Activated naive CD8-positive, alpha-beta T cell treated with anti-CD3 and anti-CD28 coated beads, Interleukin-2, amount 50 U/mL, for 16 hours (primary cell): ENCODE data around the gene NUP210.
"Not testable (repeated sequence)": the region's sequence is repeated elsewhere in the genome, so short reads cannot be mapped to it uniquely, and the experiment has no call there.

Source experiments
- DNase-seq: peaks from one replicate; pipeline ENCODE4 v3.0.0-alpha.2; 2020; ENCODE audit warnings: low read depth, low spot score

Gene NUP210

DNA sequence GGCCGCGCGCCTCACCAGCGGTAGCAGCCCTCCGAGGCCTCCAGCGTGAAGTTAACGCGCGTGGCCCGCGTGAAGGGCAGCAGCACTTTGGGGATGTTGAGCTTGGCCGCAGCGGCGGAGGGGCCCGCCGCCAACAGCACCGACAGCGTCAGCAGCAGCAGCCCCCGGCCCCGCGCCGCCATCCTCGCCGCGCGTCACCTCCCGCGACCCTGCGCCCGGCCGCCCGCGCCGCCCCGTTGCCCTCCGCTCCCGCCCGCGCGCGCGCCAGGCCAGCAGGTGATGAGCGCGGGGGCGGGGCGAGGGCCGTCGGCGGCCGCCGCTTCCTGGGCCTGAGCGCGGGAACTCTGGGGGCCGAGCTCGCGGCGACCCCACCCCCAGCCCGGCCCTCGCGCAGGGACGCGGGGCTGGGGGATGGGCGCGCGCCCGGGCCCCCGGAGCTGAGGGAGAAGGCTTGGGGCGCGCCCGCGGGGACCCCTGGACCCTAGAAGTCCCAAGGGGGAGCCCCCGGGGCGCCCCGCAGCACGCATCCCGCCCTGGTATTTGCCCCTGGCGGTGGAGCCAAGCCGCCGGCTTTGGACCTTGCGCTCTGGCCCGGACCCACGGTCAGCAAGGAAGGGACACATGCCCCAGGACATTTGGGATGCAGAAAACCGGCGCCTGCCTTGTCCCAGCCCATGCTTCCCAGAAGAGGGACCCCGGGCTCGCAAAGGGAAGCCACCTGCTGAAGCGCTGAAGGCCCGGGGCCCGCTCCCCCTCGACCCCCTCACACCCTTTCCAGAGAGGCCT is at the start of gene NUP210:
NUP210 (minus strand) TSS at position 278 of the 786 bp plus-strand sequence; CDS start at position 182, 96 bp downstream.
- DNase-seq: peak; percentile 8

DNA sequence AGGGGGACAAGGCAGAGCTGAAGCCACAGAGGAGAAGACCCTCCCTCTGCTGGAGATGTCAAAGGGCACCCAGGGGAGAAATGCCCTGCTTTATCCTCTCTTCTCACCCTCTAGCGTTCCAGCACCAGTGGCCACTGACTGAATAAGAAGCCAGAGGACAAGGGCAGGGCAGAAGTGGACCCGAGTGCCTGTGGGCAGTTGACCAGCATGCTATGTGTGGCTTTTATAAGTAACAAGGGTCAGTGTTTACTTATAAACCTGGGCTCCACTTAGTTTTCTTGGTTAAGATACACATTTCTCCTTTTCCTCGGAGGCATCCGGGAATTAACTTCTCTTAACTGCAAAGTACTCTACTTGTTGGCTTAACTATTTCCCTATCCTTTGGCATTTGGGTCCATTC is 46.7 kb upstream of the NUP210 start:
- DNase-seq: no peak

DNA sequence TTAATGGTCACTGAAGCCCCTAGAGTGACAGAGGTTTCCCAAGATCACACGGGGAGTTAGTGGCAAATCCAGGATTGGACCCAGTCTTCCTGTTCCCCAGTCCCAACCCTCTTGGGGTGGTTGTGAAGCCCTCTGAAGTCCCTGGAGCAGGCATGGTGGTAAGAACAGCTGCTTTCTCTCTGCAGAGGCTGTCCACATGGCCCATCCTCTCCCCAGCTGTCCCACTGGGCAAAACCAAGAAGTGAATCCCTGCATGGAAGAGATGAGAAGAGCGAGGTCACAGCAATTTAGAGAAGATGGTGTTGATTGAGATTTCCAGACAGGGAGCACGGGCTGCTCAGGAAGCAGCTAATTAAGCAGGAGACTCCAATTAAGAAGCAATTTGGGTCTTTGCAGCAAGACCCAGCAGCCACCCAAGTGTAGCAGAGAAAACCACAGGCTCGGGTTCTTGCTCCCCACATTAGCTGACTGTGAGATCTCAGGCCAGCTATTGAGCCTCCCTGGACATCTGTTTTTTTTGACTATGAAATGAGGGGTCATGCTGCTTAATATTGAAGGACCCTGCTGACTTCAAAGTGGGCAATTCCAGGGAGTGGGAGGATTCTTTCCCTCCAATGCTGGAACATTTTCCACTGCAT is 45.2 kb upstream of the NUP210 start:
- DNase-seq: no peak

DNA sequence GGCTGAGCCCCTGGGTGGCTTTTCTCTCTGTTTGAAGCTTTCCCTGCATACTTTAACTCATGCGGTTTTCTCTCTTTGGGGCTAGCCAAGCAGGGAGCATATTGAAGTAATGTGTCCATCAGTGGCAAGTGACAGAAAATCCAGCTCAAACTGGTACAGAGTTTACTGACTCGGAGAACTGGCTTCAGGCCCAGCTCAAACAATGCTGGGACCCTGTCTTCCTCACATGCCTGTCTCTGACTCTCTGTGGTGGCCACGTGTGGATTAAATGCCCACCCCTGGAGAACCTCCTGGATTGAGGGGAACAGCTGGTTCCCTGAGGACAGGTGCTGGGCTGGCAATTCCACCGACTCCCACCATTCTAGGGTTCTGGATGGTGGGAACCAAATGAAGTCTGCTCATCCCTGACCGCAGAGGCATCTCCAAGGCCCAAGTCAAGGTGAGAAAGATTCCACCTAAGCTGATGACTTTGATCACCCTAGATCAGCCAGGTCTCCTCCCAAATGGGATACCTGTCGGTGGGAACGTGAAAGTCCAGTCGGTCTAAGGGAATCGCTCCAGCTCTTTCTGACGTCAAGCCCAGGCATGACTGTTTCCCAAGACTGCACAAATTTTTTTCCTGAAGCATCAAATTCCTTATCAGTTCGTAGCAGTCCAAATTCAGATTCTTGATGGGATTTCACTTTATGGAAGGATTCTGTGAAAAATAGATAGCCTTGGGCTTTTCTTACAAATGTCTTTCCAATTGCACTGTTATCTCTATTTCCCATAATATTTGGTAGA is 43.7 kb upstream of the NUP210 start:
- no peak for DNase-seq

DNA sequence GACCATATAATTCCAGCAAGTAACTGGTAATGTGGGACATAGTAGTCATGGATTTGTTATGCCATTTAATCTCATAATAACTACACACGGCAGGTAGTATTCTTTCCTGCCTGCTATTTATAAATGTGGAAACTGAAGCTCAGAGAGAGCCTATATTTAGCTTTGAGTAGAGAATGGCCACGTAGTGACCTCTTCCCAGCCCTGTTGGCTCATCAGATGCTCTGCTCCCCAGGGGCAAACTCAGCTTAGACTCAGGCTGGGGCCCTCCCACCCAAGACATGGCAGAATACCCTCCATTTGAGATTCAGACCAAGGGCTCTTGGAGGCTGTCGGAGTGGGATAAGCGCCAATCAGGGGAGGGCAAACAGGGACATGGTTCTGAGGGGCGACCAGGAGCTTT is 42.7 kb upstream of the NUP210 start:
- DNase-seq: no peak

DNA sequence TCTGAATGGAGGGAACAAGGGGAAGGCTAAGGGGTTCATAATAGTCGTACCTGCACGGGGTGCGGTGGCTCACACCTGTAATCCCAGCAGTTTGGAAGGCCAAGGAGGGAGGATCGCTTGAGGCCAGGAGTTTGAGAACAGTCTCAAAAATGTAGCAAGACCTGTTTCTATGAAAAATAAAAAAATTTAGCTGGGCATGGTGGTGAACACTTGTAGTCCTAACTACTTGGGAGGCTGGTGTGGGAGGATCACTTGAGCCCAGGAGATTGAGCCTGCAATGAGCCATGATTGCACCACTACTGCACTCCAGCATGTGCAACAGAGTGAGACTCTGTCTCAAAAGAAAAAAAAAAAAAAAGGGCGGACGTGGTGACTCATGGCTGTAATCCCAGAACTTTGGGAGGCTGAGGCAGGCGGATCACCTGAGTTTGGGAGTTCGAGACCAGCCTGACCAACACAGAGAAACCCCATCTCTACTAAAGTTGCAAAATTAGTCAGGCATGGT is 42.1 kb upstream of the NUP210 start:
- DNase-seq: no peak

DNA sequence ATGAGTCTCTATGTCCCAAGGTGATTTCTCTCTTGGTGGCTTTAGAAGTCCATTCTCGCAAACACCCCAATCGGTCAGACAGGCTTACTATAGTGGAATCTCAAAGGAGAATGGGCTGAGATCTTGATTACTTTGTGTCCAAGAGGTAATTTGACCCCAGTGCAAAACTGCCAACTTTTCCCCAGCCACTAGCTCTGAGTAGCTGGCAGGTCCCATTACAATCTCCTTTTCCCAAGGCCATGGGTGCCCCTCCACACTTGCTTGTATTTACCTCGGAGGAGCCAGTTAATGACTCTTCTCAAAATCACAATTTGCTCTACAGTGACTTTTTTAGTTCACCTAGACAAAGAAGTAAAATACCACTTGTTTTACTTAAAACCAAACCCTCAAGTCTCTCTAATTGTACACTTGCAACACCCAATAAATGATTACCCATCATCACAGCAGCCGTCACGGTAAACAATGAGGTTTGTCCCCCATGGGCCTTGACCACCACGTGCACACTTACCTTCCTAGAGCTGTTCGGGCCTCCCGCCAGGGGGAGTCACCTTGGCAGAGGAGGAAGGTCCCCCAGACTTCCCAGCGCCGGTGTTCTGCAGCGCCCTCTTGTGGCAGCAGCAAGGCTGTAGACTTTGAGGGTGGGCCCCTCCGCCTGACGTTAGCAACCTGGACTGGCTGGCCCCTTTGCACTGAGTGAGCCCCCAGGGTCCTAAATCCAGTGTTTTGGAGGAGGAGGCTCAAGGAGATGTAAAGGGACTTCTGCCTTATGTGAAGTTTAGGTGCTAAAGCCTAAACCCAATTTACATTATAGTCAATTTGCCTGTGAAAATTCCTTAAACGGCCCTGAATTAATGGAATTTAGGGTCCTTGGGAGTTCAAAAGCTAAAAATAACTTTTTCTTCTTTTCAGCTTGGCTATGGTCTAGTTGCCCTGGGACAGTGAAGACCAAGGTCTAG is 41.3 kb upstream of the NUP210 start:
- DNase-seq: peak; percentile 47

DNA sequence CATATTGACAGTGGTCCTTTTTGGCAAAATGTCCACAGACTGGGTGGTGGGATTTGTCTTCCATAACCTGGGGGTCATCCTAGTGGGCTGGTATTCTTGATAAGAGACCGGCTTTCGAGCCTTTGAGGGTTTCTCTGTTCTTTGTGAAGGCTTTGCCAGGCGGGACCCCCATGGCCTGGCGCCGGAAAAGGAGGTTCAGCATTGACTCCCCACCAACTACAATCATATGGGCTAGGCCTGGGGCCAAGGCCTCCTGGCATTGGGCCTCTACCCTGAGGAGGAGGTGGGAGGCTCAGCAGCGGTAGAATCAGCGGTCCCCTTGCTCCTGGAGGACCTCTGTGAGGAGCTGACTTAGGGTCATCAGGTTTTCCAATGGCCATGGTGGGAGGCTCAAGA is 40.2 kb upstream of the NUP210 start:
- no peak for DNase-seq

DNA sequence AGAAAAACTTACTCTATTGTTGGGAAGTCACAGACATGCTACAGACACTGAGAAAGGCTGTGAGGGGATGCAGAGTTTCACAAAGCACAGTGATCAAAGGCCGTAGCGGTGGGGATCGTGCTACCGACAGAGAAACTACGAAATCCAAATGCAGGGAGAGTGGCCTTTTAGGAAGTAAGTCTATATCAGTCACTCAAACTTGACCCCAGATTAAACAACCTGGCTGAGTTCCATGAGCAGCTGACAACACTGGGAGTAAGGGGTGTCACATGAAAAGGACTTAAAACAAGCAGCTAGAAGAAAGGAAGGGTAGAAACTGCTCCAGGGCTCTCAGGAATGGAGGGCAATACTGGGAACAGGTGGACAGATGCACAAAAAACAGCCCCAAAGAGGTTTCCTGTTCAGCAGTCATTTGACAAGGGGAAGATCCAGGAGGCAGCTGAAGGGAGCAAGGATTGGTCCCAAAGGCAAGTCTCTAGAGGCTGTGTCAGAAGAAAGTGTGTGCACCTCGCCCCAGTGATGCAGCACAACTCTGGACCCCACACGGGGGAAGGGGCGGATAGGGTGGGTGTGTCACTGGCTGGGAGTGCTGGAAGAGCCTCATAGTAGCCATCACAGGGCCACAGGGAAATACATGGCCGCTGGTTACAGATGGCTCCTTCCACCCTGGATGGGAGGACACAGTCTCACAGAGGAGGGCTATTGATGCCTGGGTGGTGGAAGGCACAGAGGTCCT is 39.7 kb upstream of the NUP210 start:
- DNase-seq: no peak

DNA sequence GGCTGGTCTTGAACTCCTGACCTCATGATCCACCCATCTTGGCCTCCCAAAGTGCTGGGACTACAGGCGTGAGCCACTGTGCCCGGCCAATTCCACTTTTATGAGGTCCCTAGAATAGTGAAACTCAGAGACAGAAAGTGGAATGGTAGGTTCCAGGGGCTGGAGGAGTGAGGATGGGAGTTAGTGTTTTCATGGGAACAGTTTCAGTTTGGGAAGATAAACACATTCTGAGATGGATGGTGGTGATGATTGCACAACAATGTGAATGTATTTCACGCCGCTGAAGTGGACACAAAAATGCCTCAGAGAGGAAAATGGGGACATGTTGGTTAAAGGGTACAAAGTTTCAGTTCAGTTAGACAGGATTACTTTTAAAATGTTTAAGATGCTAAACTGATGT is 37.5 kb upstream of the NUP210 start:
- DNase-seq: no peak

DNA sequence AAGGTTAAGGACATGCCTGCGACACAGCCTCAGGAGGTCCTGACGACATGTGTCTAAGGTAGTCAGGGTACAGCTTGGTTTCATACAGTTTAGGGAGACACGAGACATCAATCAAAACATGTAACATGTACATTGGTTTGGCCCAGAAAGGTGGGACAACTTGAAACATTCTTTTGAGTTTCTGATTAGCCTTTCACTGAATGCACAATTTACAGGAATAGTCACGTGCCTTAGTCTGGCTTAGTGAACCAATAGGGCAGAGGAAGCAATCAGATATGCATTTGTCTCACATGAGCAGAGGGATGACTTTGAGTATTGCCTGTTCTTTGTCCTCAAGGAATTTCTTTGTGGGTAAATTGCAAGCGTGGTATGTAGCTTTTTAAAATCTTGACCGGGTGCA is 35.5 kb upstream of the NUP210 start:
- DNase-seq: no peak

DNA sequence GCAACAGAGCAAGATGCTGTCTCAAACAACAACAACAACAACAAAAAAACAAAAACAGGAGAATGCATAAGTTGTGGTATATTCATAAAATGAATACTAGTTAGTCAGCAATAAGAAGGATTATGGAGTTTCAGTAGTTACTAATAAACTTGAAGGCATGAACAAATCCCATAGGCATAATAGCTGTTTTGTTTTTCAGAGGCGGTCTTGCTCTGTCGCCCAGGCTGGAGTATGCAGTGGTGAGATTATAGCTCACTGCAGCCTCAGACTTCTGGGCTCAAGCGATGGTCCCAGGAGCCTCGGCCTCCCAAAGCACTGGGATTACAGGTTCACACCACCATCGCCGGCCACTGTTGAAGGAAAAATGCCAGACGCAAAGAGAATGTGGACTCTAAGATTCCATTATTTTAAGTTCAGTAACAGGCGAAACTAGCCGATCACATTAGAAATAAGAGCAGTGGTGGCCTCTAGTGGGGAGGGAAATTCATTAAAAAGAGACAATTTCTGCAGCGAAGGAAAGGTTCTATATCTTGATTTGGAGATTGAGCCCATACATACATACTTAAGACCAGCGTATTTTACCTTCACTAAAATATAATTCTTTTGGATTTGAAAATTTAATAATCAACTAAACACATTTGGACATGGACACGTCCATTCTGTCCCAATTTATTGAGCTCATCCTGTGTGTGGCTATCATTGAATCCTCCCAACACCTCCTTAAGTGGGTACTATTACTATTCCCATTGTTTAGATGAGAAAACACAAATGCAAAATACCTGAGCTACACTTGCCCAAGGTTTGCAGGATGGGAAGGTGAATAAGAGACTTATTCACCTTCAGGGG is 32.6 kb upstream of the NUP210 start:
- DNase-seq: peak; percentile 11

DNA sequence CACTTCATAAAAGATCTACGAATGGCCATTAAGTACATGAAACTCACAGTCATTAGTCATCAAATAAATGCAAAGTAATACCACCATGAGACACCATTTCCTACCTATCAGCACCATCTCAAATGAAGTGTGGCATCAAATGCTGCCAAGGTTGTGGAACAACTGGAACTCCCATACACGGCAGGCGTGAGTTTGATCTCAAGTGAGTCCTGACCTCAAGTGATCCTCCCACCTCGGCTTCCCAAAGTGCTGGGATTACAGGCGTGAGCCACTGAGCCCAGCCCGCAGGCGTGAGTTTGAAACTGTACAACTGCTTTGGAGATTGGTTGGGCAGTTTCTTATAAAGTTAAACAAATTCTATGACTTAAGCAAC is 31.2 kb upstream of the NUP210 start:
- DNase-seq: no peak

DNA sequence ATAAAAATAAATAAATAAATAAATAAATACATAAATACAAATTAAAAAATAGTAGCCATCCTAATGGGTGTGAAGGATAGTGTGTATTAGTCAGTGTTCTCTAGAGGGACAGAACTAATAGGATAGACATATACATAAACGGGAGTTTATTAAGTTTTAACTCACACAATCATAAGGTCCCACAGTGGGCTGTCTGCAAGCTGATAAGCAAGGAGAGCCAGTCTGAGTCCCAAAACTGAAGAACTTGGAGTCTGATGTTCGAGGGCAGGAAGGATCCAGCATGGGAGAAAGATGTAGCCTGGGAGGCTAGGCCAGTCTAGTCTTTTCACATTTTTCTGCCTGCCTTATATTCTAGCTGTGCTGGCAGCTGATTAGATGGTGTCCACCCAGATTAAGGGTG is 22.8 kb upstream of the NUP210 start:
- DNase-seq: not testable (repeated sequence)

DNA sequence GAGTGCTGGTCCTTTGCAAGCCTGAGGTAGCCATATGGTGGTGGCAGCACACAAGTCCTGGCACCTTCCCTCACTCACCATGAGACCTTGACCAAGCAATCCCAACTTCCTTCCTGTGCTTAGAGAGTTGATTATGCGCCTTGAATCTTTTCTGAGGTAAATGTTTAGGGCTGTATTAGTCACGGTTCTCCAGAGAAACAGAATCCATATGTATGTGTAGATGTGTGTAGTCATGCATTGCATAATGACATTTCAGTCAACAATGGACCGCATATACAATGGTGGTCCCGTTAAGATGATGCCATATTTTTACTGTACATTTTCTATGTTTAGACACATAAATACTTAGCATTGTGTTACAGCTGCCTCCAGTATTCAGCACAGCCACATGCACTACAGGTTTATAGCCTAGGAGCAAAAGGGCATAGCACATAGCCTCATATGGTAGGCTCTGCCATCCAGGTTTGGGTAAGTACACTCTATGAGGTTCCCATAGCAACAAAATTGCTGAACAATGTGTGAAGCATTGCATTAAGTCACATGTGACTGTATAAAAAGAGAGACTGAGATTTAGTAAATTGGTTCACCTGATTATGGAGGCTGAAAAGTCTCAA is 20.2 kb upstream of the NUP210 start:
- DNase-seq: no peak

DNA sequence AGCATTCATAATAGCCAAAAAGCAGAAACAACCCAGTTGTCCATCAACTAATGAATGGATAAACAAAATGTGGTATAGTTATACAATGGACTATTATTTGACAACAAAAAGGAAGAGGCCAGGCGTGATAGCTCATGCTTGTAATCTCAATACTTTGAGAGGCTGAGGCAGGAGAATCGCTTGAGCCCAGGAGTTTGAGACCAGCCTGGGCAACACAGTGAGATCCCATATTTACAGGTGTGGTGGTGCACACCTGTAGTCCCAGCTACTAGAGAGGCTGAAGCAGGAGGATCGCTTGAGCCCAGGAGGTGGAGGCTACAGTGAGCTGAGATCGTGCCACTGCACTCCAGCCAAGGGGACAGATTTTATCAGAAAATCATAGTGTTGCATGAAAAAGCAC is 16.1 kb upstream of the NUP210 start:
- not testable (repeated sequence) for DNase-seq

DNA sequence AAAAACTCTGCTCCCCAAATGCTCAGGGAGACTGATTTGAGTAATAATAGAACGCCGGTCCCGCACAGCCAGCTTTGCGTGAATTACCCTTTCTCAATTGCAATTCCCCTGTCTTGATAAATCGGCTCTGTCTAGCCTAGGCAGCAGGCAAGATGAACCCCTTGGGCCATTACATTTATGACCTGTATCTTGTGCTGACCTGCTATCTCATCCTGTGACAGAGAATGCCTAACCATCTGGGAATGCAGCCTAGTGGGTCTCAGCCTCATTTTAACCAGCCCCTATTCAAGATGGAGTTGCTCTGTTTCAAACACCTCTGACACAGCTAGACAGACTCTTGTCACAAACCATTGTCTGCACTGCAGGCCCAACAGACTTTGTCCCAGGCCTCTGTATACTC is 13.8 kb upstream of the NUP210 start:
- no peak for DNase-seq

DNA sequence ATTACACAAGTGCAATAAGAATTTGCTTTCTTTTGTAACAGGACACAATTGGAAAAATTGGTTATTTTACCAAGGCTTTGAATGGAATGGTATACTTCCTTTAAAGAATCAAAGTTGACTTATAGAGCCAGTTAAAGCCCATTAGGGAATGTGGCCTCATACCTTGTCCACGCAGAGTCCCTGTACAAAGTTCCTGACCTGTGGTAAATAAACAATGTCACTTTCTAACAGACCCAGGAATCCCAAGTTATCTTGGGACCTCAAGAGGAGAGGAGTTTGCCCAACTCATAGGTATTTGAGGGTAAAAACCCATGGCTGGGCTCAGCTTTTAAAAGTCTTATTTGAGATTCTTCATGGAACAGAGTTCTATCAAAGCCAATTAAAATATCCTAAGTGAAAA is 12.0 kb upstream of the NUP210 start:
- no peak for DNase-seq

DNA sequence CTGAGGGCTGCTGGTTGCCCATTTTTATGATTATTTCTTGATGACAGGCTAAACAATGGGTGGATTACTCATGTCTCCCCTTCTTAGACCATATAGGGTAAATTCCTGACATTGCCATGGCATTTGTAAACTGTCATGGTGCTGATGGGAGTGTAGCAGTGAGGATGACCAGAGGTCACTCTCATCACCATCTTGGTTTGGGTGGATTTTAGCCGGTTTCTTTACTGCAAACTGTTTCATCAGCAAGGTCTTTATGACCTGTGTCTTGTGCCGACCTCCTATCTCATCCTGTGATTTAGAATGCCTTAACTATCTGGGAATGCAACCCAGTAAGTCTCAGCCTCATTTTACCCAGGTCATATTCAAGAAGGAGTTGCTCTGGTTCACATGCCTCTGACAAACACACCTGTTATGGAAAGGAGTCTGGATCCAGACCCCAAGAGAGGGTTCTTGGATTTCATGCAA is 10.3 kb upstream of the NUP210 start:
- not testable (repeated sequence) for DNase-seq
